HepG2 (cell line): ENCODE results near the gene FBN2. TPM values are rescaled to one million over a fixed set of nuclear protein-coding genes. Genes with fewer than 3 reads are reported as not detected.

Experiments
- ATAC-seq: fragments of 200-7000 bp; cut with Tn5 transposase; 3 replicates; pipeline ENCODE4 v1.9.1; 2020; ENCODE audit warnings: mild to moderate bottlenecking, moderate library complexity
- BruUV-seq: library from RNA; stranded (reverse); fragments of 400-500 nt; replicated peaks from 2 replicates; lab custom pipeline; 2021; lab: Mats Ljungman, UMichigan
- CTCF ChIA-PET: fragments of 300-600 bp; formaldehyde crosslinking; extraction: SDS; loops from one replicate; lab custom pipeline; 2021; ENCODE audit warnings: low total read pairs, inconsistent platforms, low intra/inter-chr PET ratio; lab: Yijun Ruan, JAX
- POLR2A ChIA-PET: fragments of 350-600 bp; sonication (Branson Sonifier 250); formaldehyde crosslinking; loops from one replicate; lab custom pipeline; 2020; ENCODE audit warnings: antibody characterized with exemption, inconsistent platforms; lab: Yijun Ruan, JAX
- DNase-seq: peaks from one replicate; pipeline ENCODE4 v3.0.0-alpha.2; 2015; ENCODE audit warnings: low spot score
- FAIRE-seq: peaks from 3 replicates; lab custom pipeline; 2011; peaks lifted over from hg19 to GRCh38; lab: Jason Lieb, UNC
- H2AFZ ChIP-seq: one replicate; pipeline ENCODE4 v1.6.1; 2011; ENCODE audit warnings: low read length, inconsistent platforms
- H3K27ac ChIP-seq: fragments of 300-600 bp; 3 replicates; pipeline ENCODE4 v1.8.0; 2011; ENCODE audit warnings: mixed run types, mild to moderate bottlenecking, mixed read lengths, low read length, inconsistent platforms; ENCODE audit not compliant: insufficient read depth; ENCODE audit errors: extremely low read length
- H3K27me3 ChIP-seq, 2 experiments: fragments of 200-600 bp in 1 of 2; 2 replicates in 1 of 2; 3 replicates in 1 of 2; pipeline versions ENCODE4 v1.6.0 to v1.8.0; 2011; ENCODE audit warnings: low read length in 2 of 2, mild to moderate bottlenecking in 2 of 2, moderate library complexity in 2 of 2, inconsistent platforms in 1 of 2; ENCODE audit not compliant: insufficient read depth in 2 of 2, control insufficient read depth in 1 of 2
- H3K36me3 ChIP-seq, 2 experiments: fragments of 200-600 bp in 1 of 2; replicated peaks in 1 of 2; 2 replicates in 1 of 2; 3 replicates in 1 of 2; pipeline versions ENCODE4 v1.5.1 to v1.8.0; 2011; ENCODE audit warnings: low read length in 2 of 2, inconsistent platforms in 1 of 2; ENCODE audit not compliant: insufficient read depth in 2 of 2, control insufficient read depth in 1 of 2
- H3K4me1 ChIP-seq: 2 replicates; pipeline ENCODE4 v1.5.1; 2012; ENCODE audit warnings: low read length, inconsistent platforms; ENCODE audit not compliant: insufficient read depth
- H3K4me2 ChIP-seq: 2 replicates; pipeline ENCODE4 v1.6.0; 2011; ENCODE audit warnings: low read depth, low read length, inconsistent platforms
- H3K4me3 ChIP-seq, 3 experiments: fragments of 200-600 bp in 1 of 3; sonication (generic), shearing (Covaris generic) in 1 of 3; replicated peaks in 1 of 3; 2 replicates each; pipeline ENCODE4 v1.5.1; 2011 to 2016; ENCODE audit warnings: low read length in 3 of 3, inconsistent platforms in 2 of 3, low read depth in 2 of 3, mild to moderate bottlenecking in 2 of 3, control low read depth in 1 of 3, mixed read lengths in 1 of 3; ENCODE audit not compliant: insufficient read depth in 1 of 3
- H3K79me2 ChIP-seq: one replicate; pipeline ENCODE4 v1.6.1; 2011; ENCODE audit warnings: low read length, inconsistent platforms; ENCODE audit not compliant: insufficient read depth
- H3K9ac ChIP-seq: 2 replicates; pipeline ENCODE4 v1.6.0; 2011; ENCODE audit warnings: mild to moderate bottlenecking, low read depth, low read length, inconsistent platforms; ENCODE audit not compliant: insufficient read depth
- H3K9me3 ChIP-seq: 2 replicates; pipeline ENCODE4 v1.5.1; 2012; ENCODE audit warnings: mild to moderate bottlenecking, low read length
- H4K20me1 ChIP-seq: 2 replicates; pipeline ENCODE4 v1.6.0; 2011; ENCODE audit warnings: inconsistent platforms, mild to moderate bottlenecking, low read length, moderate library complexity; ENCODE audit not compliant: insufficient read depth
- FOXA3 ChIP-seq: IDR thresholded peaks from 2 replicates; pipeline ENCODE4 v1.6.1; 2016; ENCODE audit warnings: missing genetic modification reagents, missing compliant biosample characterization
- GFI1 ChIP-seq: sonication (generic); formaldehyde crosslinking; IDR thresholded peaks from 2 replicates; pipeline ENCODE4 v1.5.0; 2020; ENCODE audit warnings: missing genetic modification reagents, mild to moderate bottlenecking, borderline replicate concordance
- HNRNPUL1 ChIP-seq: fragments of 200-400 bp; formaldehyde crosslinking; IDR thresholded peaks from 2 replicates; pipeline ENCODE4 v1.6.1; 2017; ENCODE audit warnings: low read depth, mild to moderate bottlenecking, low read length, moderate library complexity
- ISX ChIP-seq: sonication (generic); formaldehyde crosslinking; conservative IDR thresholded peaks from 2 replicates; pipeline ENCODE4 v1.5.0; 2020; ENCODE audit warnings: missing genetic modification reagents
- KAT8 ChIP-seq: IDR thresholded peaks from 2 replicates; pipeline ENCODE4 v1.6.1; 2016; ENCODE audit warnings: missing genetic modification reagents, missing compliant biosample characterization
- KLF6 ChIP-seq: IDR thresholded peaks from 2 replicates; pipeline ENCODE4 v1.8.0; 2016; ENCODE audit warnings: missing biosample characterization, missing genetic modification reagents
- KLF9 ChIP-seq: IDR thresholded peaks from 2 replicates; pipeline ENCODE4 v1.6.1; 2016; ENCODE audit warnings: low read depth
- PCBP2 ChIP-seq: fragments of 200-400 bp; formaldehyde crosslinking; optimal IDR thresholded peaks from 2 replicates; pipeline ENCODE3; 2018; ENCODE audit warnings: low read length, low read depth; ENCODE audit not compliant: poor library complexity, severe bottlenecking
- SATB2 ChIP-seq: sonication (generic); formaldehyde crosslinking; IDR thresholded peaks from 2 replicates; pipeline ENCODE4 v1.5.0; 2020; ENCODE audit warnings: missing genetic modification reagents
- SMARCE1 ChIP-seq: fragments of 450-650 bp; IDR thresholded peaks from 2 replicates; pipeline ENCODE4 v1.6.1; 2017; ENCODE audit warnings: borderline replicate concordance
- SRSF1 ChIP-seq: fragments of 200-400 bp; formaldehyde crosslinking; optimal IDR thresholded peaks from 2 replicates; pipeline ENCODE3; 2017; ENCODE audit warnings: mild to moderate bottlenecking, low read depth, low read length, moderate library complexity
- ZNF17 ChIP-seq: sonication (generic); formaldehyde crosslinking; IDR thresholded peaks from 2 replicates; pipeline ENCODE4 v1.5.0; 2020; ENCODE audit warnings: mild to moderate bottlenecking, missing genetic modification reagents
- ZNF205 ChIP-seq: IDR thresholded peaks from 2 replicates; pipeline ENCODE4 v1.6.1; 2018; ENCODE audit warnings: missing biosample characterization, missing genetic modification reagents
- ZNF660 ChIP-seq: sonication (generic); formaldehyde crosslinking; IDR thresholded peaks from 2 replicates; pipeline ENCODE4 v1.5.1; 2020; ENCODE audit warnings: mild to moderate bottlenecking, low read depth, missing genetic modification reagents, borderline replicate concordance
- ZNF879 ChIP-seq: sonication (generic); formaldehyde crosslinking; IDR thresholded peaks from 2 replicates; pipeline ENCODE4 v1.8.1; 2023; ENCODE audit warnings: missing genetic modification reagents
- WGBS: methylation state at CpG from one replicate; pipeline ENCODE4 v1.1.6; 2017; ENCODE audit warnings: low lambda C conversion rate; 5-methylcytosine and 5-hydroxymethylcytosine counted together
- in situ Hi-C: cut with HindIII; loops from 2 replicates; pipeline ENCODE4 v1.10.0; 2017; ENCODE audit warnings: low pct_unique_long_range_greater_than_20kb; ENCODE audit not compliant: extremely low pct_ligation_motif_present
- intact Hi-C: fragments of 100-400 bp; cut with micrococcal nuclease; formaldehyde crosslinking; loops from one replicate; pipeline ENCODE4 v1.10.0; 2022; ENCODE audit not compliant: unreplicated experiment
- polyA plus RNA-seq, 8 experiments: library from polyadenylated mRNA; depleted of rRNA in 3 of 8; stranded (reverse) in 7 of 8; unstranded in 1 of 8; fragments of >200 nt; fragmentation: Illumina TruSeq in 4 of 8; extraction: Trizol in 4 of 8; gene quantifications; 2 replicates each; pipeline versions ENCODE4 v1.2.1 to v1.2.3, GENCODE V29; 2011 to 2016; ENCODE audit warnings: low read depth in 4 of 8, missing spikeins in 1 of 8, mixed read lengths in 1 of 8; ENCODE audit not compliant: insufficient read depth in 1 of 8
- total RNA-seq, 5 experiments: library from RNA; depleted of rRNA; stranded (reverse); fragments of >200 nt; fragmentation: Illumina TruSeq; extraction: Trizol; gene quantifications; 2 replicates each; pipeline ENCODE4 v1.2.3, GENCODE V29; 2016; ENCODE audit warnings: low read depth in 1 of 5
- TF ChIP-seq, protein P1 (sequence below): sonication (generic); formaldehyde crosslinking; IDR thresholded peaks from 2 replicates; pipeline ENCODE4 v1.4.0; 2020; ENCODE audit warnings: missing genetic modification reagents
- TF ChIP-seq, protein P2 (sequence below): sonication (generic); formaldehyde crosslinking; IDR thresholded peaks from 2 replicates; pipeline ENCODE4 v1.5.1; 2020; ENCODE audit warnings: missing genetic modification reagents, mild to moderate bottlenecking, borderline replicate concordance
- TF ChIP-seq, protein P3 (sequence below): IDR thresholded peaks from 2 replicates; pipeline ENCODE4 v1.6.1; 2016
- TF ChIP-seq, protein P4 (sequence below): sonication (generic); formaldehyde crosslinking; IDR thresholded peaks from 2 replicates; pipeline ENCODE4 v1.4.0; 2020; ENCODE audit warnings: mild to moderate bottlenecking, low read depth, missing genetic modification reagents
- TF ChIP-seq, protein P5 (sequence below): sonication (generic); formaldehyde crosslinking; IDR thresholded peaks from 2 replicates; pipeline ENCODE4 v1.5.1; 2020; ENCODE audit warnings: missing genetic modification reagents, mild to moderate bottlenecking, borderline replicate concordance

FBN2 gene
- total and polyA plus RNA-seq, 2 of the 13 experiments (the other 11 are each of a cell fraction or from before 2014, with no cell fraction given), result not detected

DNA sequence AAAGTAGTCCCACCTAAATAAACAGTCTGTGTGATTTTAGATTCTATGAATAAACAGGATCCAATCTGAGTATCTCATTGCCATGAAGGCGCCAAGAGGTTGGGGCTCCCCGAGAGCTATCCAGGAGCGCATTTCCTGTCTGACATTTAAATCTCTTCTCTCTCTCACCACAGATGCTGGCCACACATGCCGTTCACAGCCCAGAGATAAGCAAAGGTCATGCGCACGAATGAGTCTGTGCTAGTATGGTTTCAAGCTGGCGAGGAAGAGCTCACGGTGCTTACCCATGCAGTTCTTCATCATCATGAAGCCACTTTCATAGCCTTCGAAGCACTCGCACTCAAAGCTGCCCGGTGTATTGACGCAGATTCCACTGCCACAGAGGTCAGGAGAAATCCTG lies 199.4 kb downstream of the FBN2 start:
- Histone ChIP-seq H4K20me1 (no peaks in the 10 kb centered on the region), H3K27ac (no peak overlapping the region), H3K9ac (no peak overlapping the region), H3K27me3 (no peaks in the 10 kb centered on the region), H3K4me1 (no peaks in the 10 kb centered on the region), H3K79me2 (no peaks in the 10 kb centered on the region)
- intact Hi-C loops, result no loop called here
- DNase-seq, result no peak
- TF ChIP-seq, protein P1, sequence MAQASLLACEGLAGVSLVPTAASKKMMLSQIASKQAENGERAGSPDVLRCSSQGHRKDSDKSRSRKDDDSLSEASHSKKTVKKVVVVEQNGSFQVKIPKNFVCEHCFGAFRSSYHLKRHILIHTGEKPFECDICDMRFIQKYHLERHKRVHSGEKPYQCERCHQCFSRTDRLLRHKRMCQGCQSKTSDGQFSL, result no peak
- TF ChIP-seq SRSF1 (no peak), ZNF205 (no peak), KLF9 (no peak), GFI1 (no peak), KAT8 (CRISPR knock-in tag) (no peak), ZNF879 (CRISPR knock-in tag) (no peak), ZNF17 (CRISPR knock-in tag) (no peak), KLF6 (no peak), ZNF660 (CRISPR knock-in tag) (no peak), ISX (CRISPR knock-in tag) (no peak), HNRNPUL1 (no peak), FOXA3 (CRISPR knock-in tag) (no peak), SMARCE1 (no peak), SATB2 (no peak), PCBP2 (no peak)
- TF ChIP-seq, protein P2, sequence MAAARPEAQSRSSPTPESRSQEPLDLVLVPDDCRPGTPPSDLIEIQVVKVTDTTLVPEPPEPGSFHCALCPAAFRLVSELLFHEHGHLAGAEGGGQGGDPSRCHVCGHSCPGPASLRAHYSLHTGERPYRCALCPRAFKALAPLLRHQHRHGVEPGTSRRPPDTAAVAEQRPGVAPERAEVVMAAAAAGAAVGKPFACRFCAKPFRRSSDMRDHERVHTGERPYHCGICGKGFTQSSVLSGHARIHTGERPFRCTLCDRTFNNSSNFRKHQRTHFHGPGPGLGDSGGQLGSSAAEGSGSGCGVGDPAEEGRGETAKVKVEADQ, result no peak
- TF ChIP-seq, protein P3, sequence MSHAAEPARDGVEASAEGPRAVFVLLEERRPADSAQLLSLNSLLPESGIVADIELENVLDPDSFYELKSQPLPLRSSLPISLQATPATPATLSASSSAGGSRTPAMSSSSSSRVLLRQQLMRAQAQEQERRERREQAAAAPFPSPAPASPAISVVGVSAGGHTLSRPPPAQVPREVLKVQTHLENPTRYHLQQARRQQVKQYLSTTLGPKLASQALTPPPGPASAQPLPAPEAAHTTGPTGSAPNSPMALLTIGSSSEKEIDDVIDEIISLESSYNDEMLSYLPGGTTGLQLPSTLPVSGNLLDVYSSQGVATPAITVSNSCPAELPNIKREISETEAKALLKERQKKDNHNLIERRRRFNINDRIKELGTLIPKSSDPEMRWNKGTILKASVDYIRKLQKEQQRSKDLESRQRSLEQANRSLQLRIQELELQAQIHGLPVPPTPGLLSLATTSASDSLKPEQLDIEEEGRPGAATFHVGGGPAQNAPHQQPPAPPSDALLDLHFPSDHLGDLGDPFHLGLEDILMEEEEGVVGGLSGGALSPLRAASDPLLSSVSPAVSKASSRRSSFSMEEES (CRISPR knock-in tag), result no peak
- TF ChIP-seq, protein P4, sequence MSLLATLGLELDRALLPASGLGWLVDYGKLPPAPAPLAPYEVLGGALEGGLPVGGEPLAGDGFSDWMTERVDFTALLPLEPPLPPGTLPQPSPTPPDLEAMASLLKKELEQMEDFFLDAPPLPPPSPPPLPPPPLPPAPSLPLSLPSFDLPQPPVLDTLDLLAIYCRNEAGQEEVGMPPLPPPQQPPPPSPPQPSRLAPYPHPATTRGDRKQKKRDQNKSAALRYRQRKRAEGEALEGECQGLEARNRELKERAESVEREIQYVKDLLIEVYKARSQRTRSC, result no peak
- TF ChIP-seq, protein P5, sequence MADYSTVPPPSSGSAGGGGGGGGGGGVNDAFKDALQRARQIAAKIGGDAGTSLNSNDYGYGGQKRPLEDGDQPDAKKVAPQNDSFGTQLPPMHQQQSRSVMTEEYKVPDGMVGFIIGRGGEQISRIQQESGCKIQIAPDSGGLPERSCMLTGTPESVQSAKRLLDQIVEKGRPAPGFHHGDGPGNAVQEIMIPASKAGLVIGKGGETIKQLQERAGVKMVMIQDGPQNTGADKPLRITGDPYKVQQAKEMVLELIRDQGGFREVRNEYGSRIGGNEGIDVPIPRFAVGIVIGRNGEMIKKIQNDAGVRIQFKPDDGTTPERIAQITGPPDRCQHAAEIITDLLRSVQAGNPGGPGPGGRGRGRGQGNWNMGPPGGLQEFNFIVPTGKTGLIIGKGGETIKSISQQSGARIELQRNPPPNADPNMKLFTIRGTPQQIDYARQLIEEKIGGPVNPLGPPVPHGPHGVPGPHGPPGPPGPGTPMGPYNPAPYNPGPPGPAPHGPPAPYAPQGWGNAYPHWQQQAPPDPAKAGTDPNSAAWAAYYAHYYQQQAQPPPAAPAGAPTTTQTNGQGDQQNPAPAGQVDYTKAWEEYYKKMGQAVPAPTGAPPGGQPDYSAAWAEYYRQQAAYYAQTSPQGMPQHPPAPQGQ, result no peak
- TF ChIP-seq, all 625 proteins: peak for 0
- POLR2A ChIA-PET, result no interaction called here
- Histone ChIP-seq H3K36me3 (no peaks in the 10 kb centered on the region), H3K9me3 (no peaks in the 10 kb centered on the region), H3K4me3 (no peak overlapping the region), H3K4me2 (no peak overlapping the region), H2AFZ (no peak overlapping the region)
- CTCF ChIA-PET, result no interaction called here
- ATAC-seq, result no peak
- no peak for FAIRE-seq
- 24% methylated on average over 12 of the region's 12 CpGs for WGBS
- in situ Hi-C loops, result no loop called here
- no TSS peak for BruUV-seq
